A204.1 (cell line): ENCODE results near the gene IRAK4.
"Not testable (repeated sequence)": the region's sequence is repeated elsewhere in the genome, so short reads cannot be mapped to it uniquely, and the experiment has no call there.

Source experiments
- FAIRE-seq: peaks from 2 replicates; lab custom pipeline; 2012; peaks lifted over from hg19 to GRCh38; lab: Jason Lieb, UNC

IRAK4 gene

DNA sequence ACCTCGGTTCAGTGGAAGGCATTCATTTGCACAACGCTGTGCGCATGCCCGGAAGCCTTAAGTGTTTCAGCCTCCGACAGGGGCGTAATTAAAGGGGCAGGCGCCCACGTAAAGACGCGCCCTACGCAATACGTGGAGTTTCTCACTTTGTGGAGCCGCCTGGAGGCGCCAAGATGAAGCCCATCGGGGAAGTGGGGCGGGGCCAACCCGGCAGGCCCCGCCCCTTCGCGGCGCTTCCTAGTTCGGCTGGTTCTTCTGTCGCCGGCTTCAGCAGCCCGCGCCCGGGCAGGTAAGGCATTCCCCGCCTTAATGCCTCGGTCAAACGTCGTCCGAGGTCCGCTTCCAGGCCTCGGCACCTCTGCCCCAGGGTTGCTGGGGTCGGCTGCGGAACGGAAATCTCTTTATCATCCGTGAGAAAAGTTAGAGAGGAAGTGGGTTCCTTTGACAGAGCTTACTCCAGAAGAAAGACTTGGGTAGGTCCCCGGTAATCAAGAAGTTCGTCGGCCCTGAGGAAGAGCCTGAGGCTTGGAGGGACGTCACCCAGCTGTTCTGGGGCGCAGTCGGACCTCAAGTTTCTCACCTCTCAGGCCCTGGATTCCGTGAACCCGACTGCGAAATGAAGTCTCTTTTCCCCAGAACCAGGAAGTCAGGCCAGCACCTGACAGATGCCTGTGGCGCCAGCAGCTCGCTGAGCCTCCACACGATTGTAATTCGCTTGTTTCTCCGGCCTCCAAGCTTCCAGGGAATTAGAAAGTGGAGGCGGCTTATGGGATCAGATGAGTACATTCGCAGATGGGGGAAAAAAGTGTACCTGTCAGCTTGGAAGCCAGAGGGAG, at the start of gene IRAK4, which contains the start of gene PUS7L:
IRAK4 (plus strand) TSS at position 224 of the 836 bp plus-strand sequence. CDS start 9,161 bp downstream, outside the sequence.
PUS7L (minus strand) TSS at position 63 of the 836 bp plus-strand sequence. CDS start 3,545 bp downstream, outside the sequence.
- FAIRE-seq: peak; percentile 85

- no peak for FAIRE-seq
Observed at GRCh38 chr12:43711348-43711747, 47.4 kb upstream of the IRAK4 start.

DNA sequence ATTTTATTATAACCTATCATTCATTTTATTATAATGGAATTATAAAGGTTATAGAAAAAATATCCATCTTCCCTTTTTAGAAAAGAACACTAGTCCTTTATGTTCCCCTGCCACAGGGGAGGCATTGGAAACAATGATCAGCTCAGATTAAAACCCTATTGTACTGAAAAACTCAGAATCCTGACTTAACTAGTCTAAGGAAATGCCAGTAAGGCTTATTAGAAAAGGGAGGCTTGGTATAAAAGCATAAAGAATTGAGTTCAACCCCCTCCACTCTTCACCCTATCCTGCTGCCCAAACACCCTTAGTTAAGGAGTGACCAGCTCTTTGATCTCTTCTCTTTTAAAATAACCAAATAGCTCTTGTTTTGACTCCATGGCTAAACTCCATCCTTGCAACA, 36.1 kb upstream of the IRAK4 start:
- no peak for FAIRE-seq

- FAIRE-seq: no peak
Observed at GRCh38 chr12:43723134-43723533, 35.6 kb upstream of the IRAK4 start.

DNA sequence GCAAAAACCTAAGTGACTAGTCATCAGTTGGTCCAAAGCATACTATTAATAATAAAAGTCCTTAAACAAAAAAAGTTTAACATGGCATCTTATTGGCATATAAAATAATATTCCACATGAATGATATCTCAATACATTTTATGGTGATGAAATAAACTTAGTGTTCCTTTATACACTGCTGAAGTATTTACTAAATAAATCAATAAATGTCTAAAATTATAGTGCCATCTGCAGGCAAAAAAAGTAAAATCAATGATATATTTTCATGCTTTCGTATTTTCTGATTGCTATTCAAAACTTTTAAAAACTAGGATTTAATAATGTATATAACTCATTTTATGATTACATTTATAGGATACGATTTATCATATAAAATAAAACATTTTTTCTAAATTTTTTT, 30.6 kb upstream of the IRAK4 start:
- peak; percentile 99 for FAIRE-seq

- no peak for FAIRE-seq
Observed at GRCh38 chr12:43728698-43729097, 30.1 kb upstream of the IRAK4 start.

DNA sequence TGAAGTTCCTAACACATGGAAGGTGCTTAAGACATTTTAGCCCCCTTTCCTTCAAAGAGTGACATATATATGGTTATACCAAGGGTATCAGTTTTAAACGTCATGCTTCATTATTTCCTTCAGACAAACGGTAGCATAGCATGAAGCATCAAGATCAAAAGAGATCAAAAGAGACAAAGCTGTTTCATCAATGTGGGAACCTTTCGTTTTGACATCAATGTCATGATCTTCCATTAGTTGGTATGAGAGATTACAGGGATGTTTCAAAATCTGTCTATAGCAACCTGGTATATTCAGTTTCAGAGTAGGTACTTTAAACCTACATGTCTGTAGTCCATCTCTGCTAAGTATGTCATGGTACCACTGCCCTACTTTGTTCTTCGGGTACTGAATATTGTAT, 28.5 kb upstream of the IRAK4 start:
- no peak for FAIRE-seq

GRCh38 chr12:43733687-43734086, 25.1 kb upstream of the IRAK4 start:
- no peak for FAIRE-seq

GRCh38 chr12:43736927-43737440, 21.8 kb upstream of the IRAK4 start:
- no peak for FAIRE-seq

- FAIRE-seq: no peak
Observed at GRCh38 chr12:43737646-43738045, 21.1 kb upstream of the IRAK4 start.

- FAIRE-seq: no peak
Observed at GRCh38 chr12:43740511-43741100, 18.1 kb upstream of the IRAK4 start.

GRCh38 chr12:43742106-43742505, 16.6 kb upstream of the IRAK4 start:
- FAIRE-seq: no peak

- FAIRE-seq: no peak
Observed at GRCh38 chr12:43744826-43745225, 13.9 kb upstream of the IRAK4 start.

- FAIRE-seq: no peak
Observed at GRCh38 chr12:43749016-43749415, 9.7 kb upstream of the IRAK4 start.

- FAIRE-seq: no peak
Observed at GRCh38 chr12:43750814-43751213, 7.9 kb upstream of the IRAK4 start.

- FAIRE-seq: not testable (repeated sequence)
Observed at GRCh38 chr12:43751360-43751759, 7.4 kb upstream of the IRAK4 start.

GRCh38 chr12:43754015-43754414, 4.7 kb upstream of the IRAK4 start:
- no peak for FAIRE-seq

GRCh38 chr12:43758247-43758727, 464 bp upstream of the IRAK4 start:
- no peak for FAIRE-seq

DNA sequence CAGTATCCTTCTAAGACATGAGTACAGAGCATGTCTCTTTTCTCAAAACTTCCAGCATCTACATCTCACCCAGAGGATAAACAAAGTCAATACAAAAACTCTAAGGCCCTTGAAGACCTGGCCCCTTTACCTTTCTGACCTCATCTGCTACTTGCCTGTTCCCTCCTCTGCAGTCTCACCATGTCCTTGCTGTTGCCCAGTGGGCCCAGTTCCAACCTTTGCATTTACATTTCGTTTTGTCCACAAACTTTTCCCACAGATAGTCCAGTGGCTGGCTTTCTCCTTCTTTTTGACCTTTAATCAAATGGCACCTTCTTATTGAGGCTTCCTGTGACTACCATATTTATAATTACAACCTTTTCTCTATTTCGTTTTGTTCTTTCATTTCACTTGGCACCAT, 1.6 kb downstream of the IRAK4 start:
- FAIRE-seq: no peak

DNA sequence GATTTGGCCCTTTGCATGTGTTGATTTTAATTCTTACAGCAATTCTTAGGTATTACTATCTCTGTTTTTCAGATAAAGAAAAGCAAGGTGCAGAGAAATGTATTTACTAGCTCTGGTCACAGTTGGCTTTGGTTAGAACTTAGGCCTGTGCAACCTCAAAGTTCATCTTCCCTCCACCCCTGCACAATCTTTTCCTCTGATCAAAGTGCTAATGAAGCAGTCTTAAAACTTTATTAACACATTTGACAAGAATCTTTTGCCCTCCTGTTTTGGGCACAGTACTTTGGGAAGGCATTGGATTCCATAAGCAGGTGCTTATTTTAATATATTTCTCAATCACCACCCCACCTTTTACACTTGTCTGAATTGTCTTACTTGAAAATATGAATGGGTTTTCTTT, 2.7 kb downstream of the IRAK4 start:
- no peak for FAIRE-seq

DNA sequence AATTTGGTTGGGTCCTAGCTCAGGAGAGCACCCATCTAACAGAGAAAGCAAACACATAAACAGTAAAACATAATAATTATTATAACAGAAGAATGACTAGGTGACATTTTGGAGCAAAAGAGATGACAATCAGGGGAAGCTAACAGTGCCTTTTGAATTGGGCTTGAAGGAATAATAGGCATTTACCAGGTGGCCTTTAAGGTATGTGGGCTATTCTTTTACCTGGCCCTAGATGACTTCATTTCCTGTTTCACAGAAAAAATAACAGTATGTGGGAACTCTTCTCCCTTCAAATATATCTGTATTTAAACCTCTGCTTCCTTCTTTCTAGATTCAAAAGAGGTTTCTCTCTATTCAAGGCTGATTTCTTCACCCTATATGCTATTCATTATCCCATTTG, 3.8 kb downstream of the IRAK4 start:
- FAIRE-seq: no peak

DNA sequence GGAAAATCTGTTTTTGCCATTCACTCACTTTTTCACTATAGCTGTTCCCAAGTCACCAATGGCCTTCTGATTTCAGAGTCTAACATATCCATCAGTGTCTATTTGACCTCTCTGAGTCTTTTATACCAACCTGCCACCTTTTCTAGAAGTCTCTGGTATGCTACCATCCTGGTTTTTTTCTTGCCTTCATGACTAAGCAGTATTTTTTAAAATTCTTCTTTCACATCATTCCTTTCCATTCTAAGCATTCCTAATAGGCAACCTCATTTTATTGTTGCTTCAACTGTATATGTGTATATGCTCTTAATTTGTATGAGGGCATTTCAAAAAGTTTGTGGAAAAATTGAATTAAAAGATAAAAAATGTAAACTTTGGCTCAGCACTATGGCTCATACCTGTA, 5.0 kb downstream of the IRAK4 start:
- FAIRE-seq: no peak

DNA sequence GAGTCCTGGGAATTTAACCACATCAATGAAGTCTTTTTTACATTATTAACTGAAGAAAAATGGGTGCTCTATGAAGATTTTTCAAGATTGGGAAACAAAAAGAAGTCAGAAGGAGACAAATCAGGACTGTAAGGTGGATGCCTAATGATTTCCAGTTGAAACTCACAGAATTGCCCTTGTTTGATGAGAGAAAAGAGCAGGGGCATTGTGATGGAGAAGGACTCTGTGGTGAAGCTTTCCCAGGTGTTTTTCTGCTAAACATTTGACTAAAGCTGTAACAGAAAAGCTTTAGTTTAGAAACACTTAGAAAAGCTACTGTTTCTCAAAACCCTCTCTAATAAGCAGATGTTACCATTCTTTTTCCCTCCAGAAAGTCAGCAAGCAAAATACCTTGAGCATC, 5.8 kb downstream of the IRAK4 start:
- no peak for FAIRE-seq
